PC-3 (cell line): Measurements from ENCODE around the gene NAV1.

Experiments used
- EZH2 ChIP-seq: fragments of 300-600 bp; sonication (generic); IDR thresholded peaks from one replicate; pipeline ENCODE4 v1.6.1; 2017; ENCODE audit warnings: antibody characterized with exemption, mild to moderate bottlenecking, low read length; ENCODE audit not compliant: unreplicated experiment
- TF ChIP-seq, protein P1 (sequence below): fragments of 300-600 bp; sonication (generic); conservative IDR thresholded peaks from 2 replicates; pipeline ENCODE4 v1.5.1; 2017; ENCODE audit warnings: antibody characterized with exemption, low read depth, mild to moderate bottlenecking, low read length

DNA sequence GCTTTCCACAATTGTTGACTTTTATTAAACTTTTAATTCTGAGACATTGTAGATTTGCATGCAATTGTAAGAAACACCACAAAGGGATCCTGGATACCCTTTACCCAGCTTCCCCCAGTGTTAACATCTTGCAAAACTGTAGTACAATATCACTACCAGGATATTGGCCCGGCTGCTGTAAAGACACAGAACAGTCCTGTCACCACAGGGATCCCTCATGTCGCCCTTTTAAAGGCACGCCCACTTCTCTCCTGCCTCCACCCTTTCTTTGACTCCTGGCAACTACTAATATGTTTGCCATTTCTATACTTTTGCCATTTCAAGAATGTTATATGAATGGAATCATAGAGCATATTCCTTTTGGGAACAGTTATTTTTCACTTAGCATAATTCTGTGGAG, 37.0 kb downstream of the NAV1 start:
- TF ChIP-seq, protein P1, sequence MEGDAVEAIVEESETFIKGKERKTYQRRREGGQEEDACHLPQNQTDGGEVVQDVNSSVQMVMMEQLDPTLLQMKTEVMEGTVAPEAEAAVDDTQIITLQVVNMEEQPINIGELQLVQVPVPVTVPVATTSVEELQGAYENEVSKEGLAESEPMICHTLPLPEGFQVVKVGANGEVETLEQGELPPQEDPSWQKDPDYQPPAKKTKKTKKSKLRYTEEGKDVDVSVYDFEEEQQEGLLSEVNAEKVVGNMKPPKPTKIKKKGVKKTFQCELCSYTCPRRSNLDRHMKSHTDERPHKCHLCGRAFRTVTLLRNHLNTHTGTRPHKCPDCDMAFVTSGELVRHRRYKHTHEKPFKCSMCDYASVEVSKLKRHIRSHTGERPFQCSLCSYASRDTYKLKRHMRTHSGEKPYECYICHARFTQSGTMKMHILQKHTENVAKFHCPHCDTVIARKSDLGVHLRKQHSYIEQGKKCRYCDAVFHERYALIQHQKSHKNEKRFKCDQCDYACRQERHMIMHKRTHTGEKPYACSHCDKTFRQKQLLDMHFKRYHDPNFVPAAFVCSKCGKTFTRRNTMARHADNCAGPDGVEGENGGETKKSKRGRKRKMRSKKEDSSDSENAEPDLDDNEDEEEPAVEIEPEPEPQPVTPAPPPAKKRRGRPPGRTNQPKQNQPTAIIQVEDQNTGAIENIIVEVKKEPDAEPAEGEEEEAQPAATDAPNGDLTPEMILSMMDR = no peak
- TF ChIP-seq EZH2 = no peak
